Retinal pigment epithelial cell (primary cell): ENCODE data around the gene EP400.

Experiments
- DNase-seq: peaks from one replicate; pipeline ENCODE4 v3.0.0-alpha.2; 2010; ENCODE audit warnings: low read depth
- H3K4me3 ChIP-seq: 2 replicates; pipeline ENCODE4 v1.5.1; 2011; ENCODE audit warnings: mild to moderate bottlenecking, low read length, control low read depth, moderate library complexity
- TF ChIP-seq, protein P1 (sequence below): conservative IDR thresholded peaks from 2 replicates; pipeline ENCODE4 v1.5.1; 2011; ENCODE audit warnings: low read depth, low read length, control low read depth, inconsistent platforms

The EP400 gene

GRCh38 chr12:132012919-132013568 is 63.3 kb downstream of the EP400 start:
- TF ChIP-seq, protein P1, sequence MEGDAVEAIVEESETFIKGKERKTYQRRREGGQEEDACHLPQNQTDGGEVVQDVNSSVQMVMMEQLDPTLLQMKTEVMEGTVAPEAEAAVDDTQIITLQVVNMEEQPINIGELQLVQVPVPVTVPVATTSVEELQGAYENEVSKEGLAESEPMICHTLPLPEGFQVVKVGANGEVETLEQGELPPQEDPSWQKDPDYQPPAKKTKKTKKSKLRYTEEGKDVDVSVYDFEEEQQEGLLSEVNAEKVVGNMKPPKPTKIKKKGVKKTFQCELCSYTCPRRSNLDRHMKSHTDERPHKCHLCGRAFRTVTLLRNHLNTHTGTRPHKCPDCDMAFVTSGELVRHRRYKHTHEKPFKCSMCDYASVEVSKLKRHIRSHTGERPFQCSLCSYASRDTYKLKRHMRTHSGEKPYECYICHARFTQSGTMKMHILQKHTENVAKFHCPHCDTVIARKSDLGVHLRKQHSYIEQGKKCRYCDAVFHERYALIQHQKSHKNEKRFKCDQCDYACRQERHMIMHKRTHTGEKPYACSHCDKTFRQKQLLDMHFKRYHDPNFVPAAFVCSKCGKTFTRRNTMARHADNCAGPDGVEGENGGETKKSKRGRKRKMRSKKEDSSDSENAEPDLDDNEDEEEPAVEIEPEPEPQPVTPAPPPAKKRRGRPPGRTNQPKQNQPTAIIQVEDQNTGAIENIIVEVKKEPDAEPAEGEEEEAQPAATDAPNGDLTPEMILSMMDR = no peak
- no peak for DNase-seq
- H3K4me3 ChIP-seq = no peak overlapping the region

DNA sequence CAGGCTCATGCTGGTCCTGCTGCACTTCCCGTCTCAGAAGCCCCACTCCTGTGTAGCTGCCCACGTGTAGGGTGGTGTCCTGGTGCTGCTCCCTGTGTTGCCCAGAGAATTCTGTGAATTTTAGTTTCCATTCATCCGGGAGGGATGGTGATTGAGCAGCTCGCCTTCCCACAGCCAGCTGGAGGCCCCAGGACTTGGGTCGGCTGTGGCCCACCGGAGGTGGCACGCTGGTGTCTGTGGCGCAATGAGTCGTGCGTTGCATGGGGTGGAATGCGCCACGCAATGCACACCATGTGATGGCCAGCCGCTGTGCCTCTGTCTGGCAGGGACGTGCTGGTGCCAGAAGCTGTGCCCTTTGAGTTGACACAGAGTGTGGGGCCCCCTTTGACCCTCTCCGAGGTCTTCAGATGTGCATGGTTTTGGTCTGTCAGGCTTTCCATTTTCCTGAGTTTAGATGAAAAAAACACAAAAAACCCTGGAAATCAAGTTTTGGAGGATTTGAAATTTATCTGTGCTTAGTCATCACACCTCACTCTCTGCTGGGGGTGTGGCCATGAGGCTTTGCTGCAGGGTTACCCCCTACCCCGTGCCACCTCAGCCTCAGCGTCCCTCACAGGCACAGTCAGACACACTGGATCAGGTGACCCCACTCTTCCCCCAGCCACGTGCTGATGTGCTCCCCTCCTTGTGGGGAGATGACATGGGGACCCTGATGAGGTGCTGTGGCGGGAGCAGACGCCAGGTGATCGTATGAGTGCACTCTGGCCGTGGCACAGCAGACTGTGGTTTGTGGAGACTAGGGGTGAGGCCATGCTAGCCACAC is 64.6 kb downstream of the EP400 start:
- no peak for DNase-seq
- H3K4me3 ChIP-seq = no peak overlapping the region
- TF ChIP-seq, protein P1 = no peak

DNA sequence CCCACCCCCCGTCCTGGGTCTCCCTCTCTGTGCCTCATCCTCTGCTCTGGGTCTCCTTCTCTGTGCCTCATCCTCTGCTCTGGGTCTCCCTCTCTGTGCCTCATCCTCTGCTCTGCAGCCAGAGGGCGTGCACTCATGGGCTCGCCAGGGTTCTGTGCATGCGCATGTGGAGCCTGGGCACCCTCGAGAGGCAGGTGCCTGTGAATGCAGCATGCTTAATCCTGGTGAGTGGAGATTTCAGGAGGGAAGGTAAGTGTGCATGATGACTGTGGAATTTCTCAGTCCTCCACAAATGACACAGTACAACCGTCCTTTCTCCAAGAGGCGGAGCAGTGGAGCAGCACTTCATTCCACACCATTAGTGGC is 65.2 kb downstream of the EP400 start:
- no peak overlapping the region for H3K4me3 ChIP-seq
- TF ChIP-seq, protein P1 = no peak
- DNase-seq = no peak

DNA sequence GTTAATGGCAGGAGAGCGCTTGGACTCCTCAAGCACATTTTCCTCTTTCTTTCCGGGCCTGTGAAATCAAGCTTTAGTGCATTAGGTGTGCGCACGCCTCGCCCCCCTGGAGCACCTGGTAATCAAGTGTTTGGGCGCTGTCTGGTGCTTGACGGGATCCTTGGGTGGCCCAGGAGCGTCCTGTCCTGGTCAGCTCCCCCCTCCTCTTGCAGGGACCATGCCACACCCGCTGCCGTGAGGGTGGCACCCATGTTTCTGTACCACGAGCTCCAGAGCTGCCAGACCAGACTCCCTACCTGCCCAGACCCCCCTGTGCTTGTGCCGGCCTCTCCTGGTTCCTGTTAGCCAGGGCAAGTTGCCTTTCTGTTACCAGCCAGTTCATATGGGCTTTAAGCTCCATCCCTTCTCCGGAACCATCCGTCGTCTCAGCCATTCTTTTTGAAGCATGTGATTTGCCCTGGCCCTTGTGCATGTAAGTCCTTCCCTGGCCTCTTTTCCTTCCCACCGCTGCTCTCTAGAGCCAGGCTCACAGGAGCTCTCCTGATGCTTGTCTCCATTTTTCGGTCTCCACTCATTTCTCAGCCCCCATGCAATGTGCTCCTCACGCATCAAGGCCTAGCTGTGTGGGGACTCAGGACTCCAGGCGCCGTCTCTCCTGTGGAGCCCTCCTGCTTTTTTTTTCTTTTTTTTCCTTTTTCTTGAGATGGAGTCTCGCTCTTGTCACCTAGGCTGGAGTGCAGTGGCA is 66.1 kb downstream of the EP400 start:
- no peak for DNase-seq
- TF ChIP-seq, protein P1 = no peak
- H3K4me3 ChIP-seq = no peak overlapping the region

- TF ChIP-seq, protein P1 = no peak
- no peak for DNase-seq
- no peak overlapping the region for H3K4me3 ChIP-seq
Observed at GRCh38 chr12:132018193-132018916, 68.6 kb downstream of the EP400 start.

GRCh38 chr12:132019891-132020290 is 70.1 kb downstream of the EP400 start:
- no peak for DNase-seq
- no peak overlapping the region for H3K4me3 ChIP-seq
- TF ChIP-seq, protein P1 = no peak
